ENCODE measurements around the gene KLHL17.
A peak's percentile ranks its signal among the peaks of the same experiment; 100 is the strongest.
"Not testable (repeated sequence)": the region's sequence is repeated elsewhere in the genome, so short reads cannot be mapped to it uniquely, and the experiment has no call there.

KLHL17 gene

DNA sequence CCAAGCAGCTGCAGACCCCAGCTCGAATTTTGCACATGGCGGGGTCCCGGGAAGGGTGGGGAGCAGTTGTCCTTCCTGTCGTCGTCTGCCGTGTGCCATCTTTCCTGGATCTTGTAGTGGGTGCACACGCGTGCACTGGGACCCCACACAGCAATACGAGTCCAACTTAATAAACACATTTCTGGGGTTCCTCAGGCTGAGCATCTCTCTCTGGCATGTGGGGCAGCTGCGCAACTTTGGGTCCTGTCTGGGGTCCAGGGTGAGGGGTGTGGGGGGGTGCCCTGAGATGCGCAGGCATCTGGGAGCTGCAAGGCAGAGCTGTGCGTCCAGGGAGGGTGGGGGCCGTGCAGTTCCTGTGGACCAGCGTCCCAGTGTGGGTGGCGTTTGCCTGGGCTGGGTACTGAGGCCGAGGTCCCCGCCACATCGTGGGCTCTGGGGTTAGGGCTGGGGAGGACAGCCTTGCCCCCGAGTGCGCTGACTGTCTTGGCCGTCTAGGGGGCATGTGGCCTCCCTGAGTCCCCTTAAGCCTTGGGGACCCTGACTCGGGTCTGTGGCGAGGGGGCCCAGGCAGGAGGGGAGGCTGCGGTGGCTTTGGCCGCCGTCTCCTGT is 5.2 kb downstream of the KLHL17 start:
- DNase-seq (ENCODE audit: extremely low spot score, insufficient read length, low read depth) (no peak), FAIRE-seq (no peak)

DNA sequence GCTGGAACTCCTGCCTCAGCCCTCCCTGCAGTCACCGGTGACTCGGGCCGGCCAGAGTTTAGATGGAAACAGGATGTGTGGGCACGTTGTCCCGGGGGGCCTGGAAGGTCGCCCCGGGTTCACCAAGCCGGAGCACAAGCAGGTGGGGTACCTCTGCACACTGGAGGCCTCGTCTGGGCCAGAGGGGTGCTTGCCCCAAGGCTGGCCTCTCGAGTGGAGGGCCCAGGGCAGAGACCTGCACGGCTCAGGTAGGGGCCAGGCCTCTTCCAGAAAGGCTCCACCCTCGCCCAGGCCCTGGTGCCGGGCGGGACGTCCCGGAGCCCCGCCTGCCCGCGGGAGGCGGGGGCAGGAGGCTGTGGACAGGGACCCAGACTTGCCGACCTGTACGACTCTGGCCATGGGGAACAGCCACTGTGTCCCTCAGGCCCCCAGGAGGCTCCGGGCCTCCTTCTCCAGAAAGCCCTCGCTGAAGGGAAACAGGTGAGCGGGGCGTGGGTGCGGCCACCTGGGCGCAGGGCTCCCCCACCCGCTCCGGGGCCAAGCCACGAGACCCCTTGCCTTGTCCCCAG is 5.8 kb downstream of the KLHL17 start, which contains the start of gene PLEKHN1:
Gene PLEKHN1, plus strand, starts transcription at position 348 of the 569 bp plus-strand sequence. Its CDS starts 50 bp downstream, at position 398.
- no peak for DNase-seq (ENCODE audit: extremely low spot score, insufficient read length, low read depth)
- peak; percentile 59 for FAIRE-seq

GRCh38 chr1:966704-967300 is 6.4 kb downstream of the KLHL17 start:
- DNase-seq (ENCODE audit: extremely low spot score, insufficient read length, low read depth) = peak; percentile 64
- FAIRE-seq = peak; percentile 88

DNA sequence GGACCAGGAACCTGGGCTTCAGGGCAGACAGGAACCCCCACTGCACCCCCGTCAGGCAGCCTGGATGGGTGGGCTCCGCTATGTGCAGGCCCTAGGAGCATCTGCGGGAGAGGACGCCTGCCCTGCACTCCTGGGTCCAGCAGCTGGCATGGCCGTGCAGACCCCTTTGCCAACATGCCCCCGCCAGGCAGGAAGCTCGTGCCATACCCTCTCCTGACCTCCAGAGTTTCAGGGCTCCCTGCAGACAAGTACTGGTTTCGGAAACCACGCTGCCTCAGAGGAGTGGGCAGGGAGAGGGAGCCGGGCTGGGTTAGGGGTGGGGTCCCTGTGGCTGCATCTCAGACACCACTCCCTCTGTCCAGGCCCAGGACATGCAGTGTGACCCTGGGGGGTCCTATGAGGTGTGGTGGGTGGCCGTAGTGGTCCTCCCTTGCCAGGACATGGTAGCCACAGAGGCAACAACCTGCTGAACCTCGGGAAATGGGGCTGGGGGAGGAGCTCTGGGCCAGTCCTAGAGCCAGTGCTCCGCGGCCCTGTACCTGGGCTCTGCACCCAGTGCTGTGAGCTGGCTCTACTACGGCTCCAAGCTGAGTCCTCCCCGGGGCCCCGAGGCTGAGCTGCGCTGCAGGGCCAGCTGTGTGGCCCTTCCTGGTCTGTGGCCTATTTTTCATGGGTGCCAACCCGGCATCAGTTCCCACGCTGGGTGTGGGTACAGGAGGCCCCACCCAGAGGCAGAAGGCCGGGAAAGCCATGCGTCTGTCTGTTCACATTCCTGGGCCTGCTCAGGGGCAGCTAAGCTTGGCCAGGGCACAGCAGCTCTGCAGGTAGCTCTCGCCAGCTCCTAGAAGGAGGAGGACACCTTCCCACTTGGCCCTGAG is 7.3 kb downstream of the KLHL17 start:
- no peak for DNase-seq (ENCODE audit: extremely low spot score, insufficient read length, low read depth)
- FAIRE-seq = no peak

DNA sequence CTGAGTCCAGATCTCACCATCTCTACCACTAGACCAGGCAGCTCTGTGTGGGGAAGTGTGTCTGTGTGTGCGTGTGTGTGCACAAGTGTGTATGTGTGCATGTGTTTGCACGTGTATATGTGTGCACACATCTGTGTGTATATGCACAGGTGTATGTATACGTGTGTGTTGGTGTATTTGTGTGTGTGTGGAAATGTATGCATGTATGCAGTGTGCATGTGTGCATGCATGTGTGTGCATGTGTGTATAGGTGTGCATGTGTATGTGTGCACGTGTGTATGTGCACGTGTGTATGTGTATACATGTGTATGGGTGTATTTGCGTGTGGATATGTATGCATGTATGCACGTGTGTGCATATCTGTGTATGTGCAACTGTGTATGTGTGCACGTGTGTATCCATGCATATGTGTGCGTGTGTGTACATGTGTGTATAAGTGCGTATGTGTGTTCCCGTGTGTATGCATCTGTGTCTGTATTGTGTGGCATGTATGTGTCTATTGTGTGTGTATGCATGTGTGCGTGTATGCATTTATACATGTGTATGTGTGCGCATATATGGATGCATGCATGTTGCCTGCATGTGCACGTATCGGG is 9.0 kb downstream of the KLHL17 start:
- DNase-seq (ENCODE audit: extremely low spot score, insufficient read length, low read depth) (no peak), FAIRE-seq (no peak)

DNA sequence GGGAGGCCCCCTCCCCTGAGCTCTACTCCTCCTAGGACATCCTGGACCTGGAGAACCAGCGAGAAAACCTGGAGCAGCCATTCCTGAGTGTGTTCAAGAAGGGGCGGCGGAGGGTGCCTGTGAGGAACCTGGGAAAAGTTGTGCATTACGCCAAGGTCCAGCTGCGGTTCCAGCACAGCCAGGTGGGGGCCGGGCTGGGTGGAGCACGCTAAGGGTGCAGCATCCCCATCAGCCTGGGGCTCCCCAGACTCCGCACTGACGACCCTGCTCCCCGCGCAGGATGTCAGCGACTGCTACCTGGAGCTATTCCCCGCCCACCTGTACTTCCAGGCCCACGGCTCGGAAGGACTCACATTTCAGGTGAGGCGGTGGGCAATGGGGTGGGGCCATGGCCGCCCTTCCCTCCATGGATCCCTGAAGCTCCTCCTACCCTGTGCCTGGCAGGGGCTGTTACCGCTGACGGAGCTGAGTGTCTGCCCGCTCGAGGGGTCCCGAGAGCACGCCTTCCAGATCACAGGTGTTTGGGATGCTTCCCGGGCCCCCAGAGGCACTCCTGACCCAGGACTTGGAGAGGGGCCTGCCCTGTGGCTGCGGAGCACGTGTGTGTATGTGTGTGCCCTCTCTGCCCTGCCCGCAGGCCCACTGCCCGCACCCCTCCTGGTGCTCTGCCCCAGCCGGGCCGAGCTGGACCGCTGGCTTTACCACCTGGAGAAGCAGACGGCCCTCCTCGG is 10.0 kb downstream of the KLHL17 start:
- FAIRE-seq = no peak
- DNase-seq (ENCODE audit: extremely low spot score, insufficient read length, low read depth) = no peak

GRCh38 chr1:970973-971730 is 10.8 kb downstream of the KLHL17 start:
- no peak for FAIRE-seq
- no peak for DNase-seq (ENCODE audit: extremely low spot score, insufficient read length, low read depth)

DNA sequence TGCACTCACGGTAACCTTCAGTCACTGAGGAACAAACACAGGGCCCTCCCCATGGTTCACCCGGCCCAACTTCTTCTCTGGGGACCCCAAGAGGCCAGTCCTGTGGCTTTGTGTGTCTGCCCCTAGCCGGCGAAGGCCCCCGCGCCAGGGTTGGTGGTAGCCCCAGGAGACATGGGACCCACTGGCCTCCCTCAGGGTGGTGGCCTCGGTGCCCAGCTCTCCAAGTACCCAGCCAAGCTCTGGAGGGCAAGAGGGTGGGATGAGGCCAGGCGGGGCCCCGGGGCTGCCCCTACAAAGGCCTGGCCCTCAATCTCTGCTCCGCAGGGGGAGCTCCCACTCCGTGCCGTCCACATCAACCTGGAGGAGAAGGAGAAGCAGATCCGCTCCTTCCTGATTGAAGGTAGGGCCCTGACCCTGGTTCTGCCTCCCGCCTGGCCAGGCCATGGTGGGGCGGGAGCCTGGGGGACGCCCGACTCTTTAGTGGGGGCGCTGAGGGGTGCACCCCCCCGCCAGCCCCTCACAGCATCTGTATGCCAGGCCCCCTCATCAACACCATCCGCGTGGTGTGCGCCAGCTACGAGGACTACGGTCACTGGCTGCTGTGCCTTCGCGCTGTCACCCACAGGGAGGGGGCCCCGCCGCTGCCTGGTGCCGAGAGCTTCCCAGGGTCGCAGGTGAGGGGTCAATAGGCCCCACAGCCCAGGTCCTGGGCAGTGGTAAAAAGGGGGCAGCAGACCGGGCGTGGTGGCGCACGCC is 11.5 kb downstream of the KLHL17 start:
- FAIRE-seq (no peak), DNase-seq (ENCODE audit: extremely low spot score, insufficient read length, low read depth) (no peak)

- no peak for FAIRE-seq
- DNase-seq (ENCODE audit: extremely low spot score, insufficient read length, low read depth) = no peak
These were observed 12.5 kb downstream of the KLHL17 start for GRCh38 chr1:972726-973458.

- FAIRE-seq = no peak
These were observed 13.3 kb downstream of the KLHL17 start for GRCh38 chr1:973459-974292.

DNA sequence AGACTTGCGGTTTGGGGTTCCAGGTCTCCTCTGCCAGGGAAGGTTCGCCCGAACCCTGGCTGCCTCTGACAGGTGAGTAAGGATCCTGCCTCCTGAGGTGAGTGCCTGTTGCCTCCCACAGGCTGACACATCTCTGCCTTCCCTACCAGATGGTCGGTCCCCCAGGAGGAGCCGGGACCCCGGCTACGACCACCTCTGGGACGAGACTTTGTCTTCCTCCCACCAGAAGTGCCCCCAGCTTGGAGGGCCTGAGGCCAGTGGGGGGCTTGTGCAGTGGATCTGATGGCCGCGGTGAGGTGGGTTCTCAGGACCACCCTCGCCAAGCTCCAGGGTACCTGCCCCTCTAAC is 13.9 kb downstream of the KLHL17 start:
- FAIRE-seq (no peak), DNase-seq (ENCODE audit: extremely low spot score, insufficient read length, low read depth) (no peak)

More at GRCh38 chr1:973459-974292, 13.3 kb downstream of the KLHL17 start:
- no peak for DNase-seq (ENCODE audit: extremely low spot score, insufficient read length, low read depth)

DNA sequence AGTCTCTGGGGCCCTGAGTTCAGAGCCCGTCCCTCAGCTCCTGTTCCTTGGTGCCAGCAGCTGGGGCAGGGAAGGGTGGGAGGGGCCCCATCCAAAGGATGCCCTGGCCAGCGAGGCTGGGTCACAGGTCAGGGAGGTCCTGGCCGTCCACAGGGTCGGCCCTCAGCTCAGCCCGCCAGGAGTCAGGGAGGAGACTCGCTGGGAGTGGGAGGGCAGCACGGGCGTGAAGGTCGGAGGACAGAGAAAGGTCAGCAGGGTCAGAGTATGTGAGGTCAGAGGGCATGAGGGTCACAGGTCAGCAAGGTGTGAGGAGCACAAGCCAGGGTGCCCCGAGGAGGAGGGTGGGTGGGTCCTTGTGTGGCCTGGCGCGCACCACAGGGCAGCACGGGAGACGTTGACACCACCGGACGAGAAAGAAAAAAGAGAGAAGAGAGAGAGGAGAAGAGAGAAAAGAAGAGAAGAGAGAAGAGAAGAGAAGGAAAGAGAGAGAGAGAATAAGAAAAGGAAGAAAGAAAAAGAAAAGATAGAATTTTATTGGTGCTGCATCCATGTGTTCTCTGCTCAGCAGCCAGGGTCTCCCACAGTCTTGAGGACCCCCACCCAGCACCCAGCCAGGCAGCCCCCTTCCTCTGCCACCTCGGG is 14.4 kb downstream of the KLHL17 start:
- DNase-seq (ENCODE audit: extremely low spot score, insufficient read length, low read depth) = no peak
- FAIRE-seq = no peak

DNA sequence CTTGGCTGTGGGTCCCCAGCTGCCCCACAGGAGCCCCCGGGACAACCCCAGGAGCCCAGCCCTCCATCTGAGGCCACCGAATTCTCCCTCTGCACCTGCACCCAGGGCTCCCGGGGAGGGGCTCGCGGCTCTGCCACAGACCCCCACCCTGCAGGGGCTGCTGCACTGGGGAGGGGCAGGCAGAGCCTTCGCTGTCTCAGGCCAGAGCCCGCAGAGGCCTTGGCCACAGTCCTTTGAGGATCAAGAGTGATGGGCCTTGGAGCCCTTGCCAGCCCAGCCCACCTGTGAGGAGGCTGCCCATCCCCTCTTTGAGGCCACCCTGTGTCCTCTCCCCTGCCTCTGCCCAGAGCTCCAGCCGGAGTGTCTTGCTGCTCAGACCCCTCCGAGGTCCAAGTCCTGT is 15.0 kb downstream of the KLHL17 start:
- FAIRE-seq (no peak), DNase-seq (ENCODE audit: extremely low spot score, insufficient read length, low read depth) (no peak)

GRCh38 chr1:975896-976683 is 15.7 kb downstream of the KLHL17 start:
- peak; percentile 85 for FAIRE-seq
- DNase-seq (ENCODE audit: extremely low spot score, insufficient read length, low read depth) = peak; percentile 81

DNA sequence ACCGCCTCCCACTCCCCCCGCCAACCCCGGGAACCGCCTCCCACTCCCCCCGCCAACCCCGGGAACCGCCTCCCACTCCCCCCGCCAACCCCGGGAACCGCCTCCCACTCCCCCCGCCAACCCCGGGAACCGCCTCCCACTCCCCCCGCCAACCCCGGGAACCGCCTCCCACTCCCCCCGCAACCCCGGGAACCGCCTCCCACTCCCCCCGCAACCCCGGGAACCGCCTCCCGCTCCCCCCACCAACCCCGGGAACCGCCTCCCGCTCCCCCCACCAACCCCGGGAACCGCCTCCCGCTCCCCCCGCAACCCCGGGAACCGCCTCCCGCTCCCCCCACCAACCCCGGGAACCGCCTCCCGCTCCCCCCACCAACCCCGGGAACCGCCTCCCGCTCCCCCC is 16.4 kb downstream of the KLHL17 start:
- not testable (repeated sequence) for FAIRE-seq; DNase-seq (ENCODE audit: extremely low spot score, insufficient read length, low read depth)
